Skeletal muscle tissue (tissue), 4 donors: ENCODE measurements around the gene SETD1A. TPM values are rescaled to one million over a fixed set of nuclear protein-coding genes. Genes with fewer than 3 reads are reported as not detected.

Source experiments
- H3K27ac ChIP-seq: one replicate; pipeline ENCODE4 v1.7.0; 2013; ENCODE audit warnings: mild to moderate bottlenecking, low read depth, low read length, inconsistent platforms
- H3K27me3 ChIP-seq, 3 donors: one replicate each; pipeline ENCODE4 v1.7.0; 2013; ENCODE audit warnings: low read length in 3 of 3; ENCODE audit not compliant: control insufficient read depth in 3 of 3, insufficient read depth in 3 of 3
- H3K36me3 ChIP-seq, 3 donors: one replicate each; pipeline ENCODE4 v1.7.0; 2013; ENCODE audit warnings: low read length in 3 of 3; ENCODE audit not compliant: control insufficient read depth in 3 of 3, insufficient read depth in 3 of 3
- H3K4me1 ChIP-seq, 3 donors: one replicate each; pipeline ENCODE4 v1.7.0; 2013; ENCODE audit warnings: low read length in 3 of 3, mild to moderate bottlenecking in 3 of 3; ENCODE audit not compliant: control insufficient read depth in 3 of 3, insufficient read depth in 3 of 3
- H3K4me3 ChIP-seq, 3 donors: one replicate each; pipeline ENCODE4 v1.7.0; 2013; ENCODE audit warnings: low read length in 3 of 3
- H3K9ac ChIP-seq, 3 donors: one replicate each; pipeline ENCODE4 v1.7.0; 2013; ENCODE audit warnings: low read length in 3 of 3, mild to moderate bottlenecking in 3 of 3, moderate library complexity in 2 of 3, low read depth in 1 of 3
- H3K9me3 ChIP-seq, 3 donors: one replicate each; pipeline ENCODE4 v1.7.0; 2013; ENCODE audit warnings: low read length in 3 of 3; ENCODE audit not compliant: control insufficient read depth in 3 of 3
- total RNA-seq: library from RNA; depleted of rRNA; stranded (reverse); fragments of >200 nt; gene quantifications from one replicate; pipeline ENCODE4 v1.2.3, GENCODE V29; 2014
- donor health status: Osteomylitis.

The SETD1A gene
- total RNA-seq, 1 donor from 2014 or later, result 3.7 TPM

DNA sequence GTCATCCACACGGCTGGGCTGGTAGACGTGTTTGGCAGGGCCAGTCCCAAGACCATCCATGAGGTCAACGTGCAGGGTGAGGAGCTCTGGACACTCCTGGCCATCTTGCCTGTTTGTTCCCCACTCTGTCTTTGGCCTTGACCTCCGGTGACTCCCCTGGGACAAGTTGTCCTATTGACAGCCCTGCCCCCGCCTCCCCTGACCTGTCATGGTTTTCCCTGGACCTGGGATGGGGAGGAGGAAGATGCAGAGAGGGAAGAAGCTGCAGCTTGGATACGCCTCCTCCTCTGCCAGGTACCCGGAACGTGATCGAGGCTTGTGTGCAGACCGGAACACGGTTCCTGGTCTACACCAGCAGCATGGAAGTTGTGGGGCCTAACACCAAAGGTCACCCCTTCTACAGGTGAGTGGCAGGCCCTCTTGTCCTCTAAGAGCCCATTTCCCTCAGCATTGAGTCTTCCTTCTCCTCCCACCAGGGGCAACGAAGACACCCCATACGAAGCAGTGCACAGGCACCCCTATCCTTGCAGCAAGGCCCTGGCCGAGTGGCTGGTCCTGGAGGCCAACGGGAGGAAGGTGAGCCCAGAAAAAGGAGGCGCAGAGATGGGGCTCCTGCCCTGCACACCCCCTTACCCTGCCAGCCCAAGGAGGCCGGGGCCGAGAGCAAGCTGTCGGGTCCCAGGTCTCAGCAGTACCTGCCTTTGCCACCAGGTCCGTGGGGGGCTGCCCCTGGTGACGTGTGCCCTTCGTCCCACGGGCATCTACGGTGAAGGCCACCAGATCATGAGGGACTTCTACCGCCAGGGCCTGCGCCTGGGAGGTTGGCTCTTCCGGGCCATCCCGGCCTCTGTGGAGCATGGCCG is 28.8 kb downstream of the SETD1A start:
- H3K27me3 ChIP-seq, result no peaks in the 10 kb centered on the region
- H3K9me3 ChIP-seq, result no peaks in the 10 kb centered on the region
- H3K36me3 ChIP-seq, result peaks cover 28 to 31% (median 31%) of the 10 kb centered on the region in 3 donors
- peak overlapping the region; percentile 76 to 78 (median 77) for H3K4me3 ChIP-seq
- H3K4me1 ChIP-seq, result peaks cover 18 to 21% (median 19%) of the 10 kb centered on the region in 3 donors
- peak overlapping the region; percentile 75 for H3K27ac ChIP-seq
- peak overlapping the region in 2 of 3 donors; percentile 76 to 80 for H3K9ac ChIP-seq

- Histone ChIP-seq H3K4me3 (no peak overlapping the region), H3K36me3 (peaks cover 21 to 22% (median 21%) of the 10 kb centered on the region in 3 donors), H3K27ac (no peak overlapping the region), H3K9me3 (no peaks in the 10 kb centered on the region), H3K9ac (no peak overlapping the region), H3K4me1 (peaks cover 18 to 19% (median 19%) of the 10 kb centered on the region in 3 donors), H3K27me3 (no peaks in the 10 kb centered on the region)
These were observed 30.1 kb downstream of the SETD1A start for GRCh38 chr16:30987581-30988190.

GRCh38 chr16:30989469-30990047 is 32.0 kb downstream of the SETD1A start:
- Histone ChIP-seq H3K9ac (no peak overlapping the region), H3K36me3 (peaks cover 7 to 15% (median 8%) of the 10 kb centered on the region in 3 donors), H3K27me3 (no peaks in the 10 kb centered on the region), H3K4me3 (no peak overlapping the region), H3K27ac (no peak overlapping the region), H3K4me1 (peaks cover 16 to 19% (median 18%) of the 10 kb centered on the region in 3 donors), H3K9me3 (no peaks in the 10 kb centered on the region)

- Histone ChIP-seq H3K27ac (no peak overlapping the region), H3K9ac (no peak overlapping the region), H3K4me1 (peaks cover 12 to 14% (median 14%) of the 10 kb centered on the region in 3 donors), H3K27me3 (no peaks in the 10 kb centered on the region), H3K4me3 (no peak overlapping the region), H3K36me3 (peaks cover 5 to 14% (median 8%) of the 10 kb centered on the region in 3 donors), H3K9me3 (no peaks in the 10 kb centered on the region)
These were observed 32.6 kb downstream of the SETD1A start for GRCh38 chr16:30990105-30990504.

- no peak overlapping the region for H3K9ac ChIP-seq
- peaks cover 3 to 5% (median 4%) of the 10 kb centered on the region in 3 donors for H3K4me1 ChIP-seq
- no peaks in the 10 kb centered on the region for H3K27me3 ChIP-seq
- H3K9me3 ChIP-seq, result no peaks in the 10 kb centered on the region
- H3K36me3 ChIP-seq, result peaks cover 5 to 14% (median 8%) of the 10 kb centered on the region in 3 donors
- no peak overlapping the region for H3K4me3 ChIP-seq
- no peak overlapping the region for H3K27ac ChIP-seq
These were observed 33.5 kb downstream of the SETD1A start for GRCh38 chr16:30991052-30991451.

DNA sequence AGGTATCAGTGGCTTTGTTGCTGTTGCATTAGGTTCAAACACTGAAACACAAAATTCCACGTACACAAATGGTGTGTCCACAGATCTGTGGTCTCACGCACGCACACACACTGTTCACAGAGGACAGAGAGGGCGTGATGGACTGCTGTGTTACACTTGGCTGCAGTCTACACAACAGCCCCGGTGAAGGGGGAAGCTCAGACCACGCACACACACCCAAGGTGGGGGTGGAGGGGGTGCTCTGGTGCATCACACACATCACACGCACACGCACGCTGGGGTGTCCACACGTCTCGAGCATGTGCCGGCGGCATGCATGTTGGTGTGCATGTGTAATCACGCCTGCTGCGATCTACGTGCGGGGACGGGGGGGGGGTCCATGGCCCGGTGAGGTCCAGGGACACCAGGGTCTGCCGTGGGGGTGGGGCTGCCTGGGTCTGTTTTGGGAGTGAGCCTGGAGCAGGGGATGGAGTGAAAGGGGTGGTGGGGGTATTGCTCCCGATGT is 34.8 kb downstream of the SETD1A start:
- H3K27ac ChIP-seq, result no peak overlapping the region
- H3K4me3 ChIP-seq, result no peak overlapping the region
- H3K4me1 ChIP-seq, result peaks cover under 1 to 4% (median under 1%) of the 10 kb centered on the region in 3 donors
- H3K9ac ChIP-seq, result no peak overlapping the region
- H3K9me3 ChIP-seq, result no peaks in the 10 kb centered on the region
- H3K36me3 ChIP-seq, result peaks cover 0 to 8% (median 3%) of the 10 kb centered on the region in 3 donors
- no peaks in the 10 kb centered on the region for H3K27me3 ChIP-seq

- no peak overlapping the region for H3K27ac ChIP-seq
- peaks cover 0 to 2% (median 0%) of the 10 kb centered on the region in 3 donors for H3K27me3 ChIP-seq
- H3K36me3 ChIP-seq, result no peaks in the 10 kb centered on the region
- H3K9me3 ChIP-seq, result no peaks in the 10 kb centered on the region
- H3K4me1 ChIP-seq, result peaks cover 4 to 10% (median 7%) of the 10 kb centered on the region in 3 donors
- no peak overlapping the region for H3K4me3 ChIP-seq
- H3K9ac ChIP-seq, result no peak overlapping the region
These were observed 35.6 kb downstream of the SETD1A start for GRCh38 chr16:30992931-30993816.

- peaks cover 0 to 2% (median 0%) of the 10 kb centered on the region in 3 donors for H3K27me3 ChIP-seq
- H3K9ac ChIP-seq, result peak overlapping the region; percentile 43 to 76 (median 43)
- peak overlapping the region; percentile 74 for H3K27ac ChIP-seq
- H3K9me3 ChIP-seq, result no peaks in the 10 kb centered on the region
- peaks cover 4 to 10% (median 7%) of the 10 kb centered on the region in 3 donors for H3K4me1 ChIP-seq
- H3K36me3 ChIP-seq, result no peaks in the 10 kb centered on the region
- H3K4me3 ChIP-seq, result peak overlapping the region in 1 of 3 donors; percentile 77
These were observed 38.4 kb downstream of the SETD1A start for GRCh38 chr16:30995927-30996323.
